Choroid plexus epithelial cell (primary cell): ENCODE measurements around the gene HS3ST2.

Source experiments
- DNase-seq: peaks from one replicate; pipeline ENCODE4 v3.0.0-alpha.2; 2010; ENCODE audit warnings: low read depth
- H3K4me3 ChIP-seq: 2 replicates; pipeline ENCODE4 v1.5.1; 2011; ENCODE audit warnings: low read depth, mild to moderate bottlenecking, control low read depth, low read length, moderate library complexity
- TF ChIP-seq, protein P1 (sequence below): conservative IDR thresholded peaks from 2 replicates; pipeline ENCODE4 v1.5.1; 2011; ENCODE audit warnings: low read depth, mild to moderate bottlenecking, control low read depth, inconsistent platforms, low read length, moderate library complexity

HS3ST2 gene

DNA sequence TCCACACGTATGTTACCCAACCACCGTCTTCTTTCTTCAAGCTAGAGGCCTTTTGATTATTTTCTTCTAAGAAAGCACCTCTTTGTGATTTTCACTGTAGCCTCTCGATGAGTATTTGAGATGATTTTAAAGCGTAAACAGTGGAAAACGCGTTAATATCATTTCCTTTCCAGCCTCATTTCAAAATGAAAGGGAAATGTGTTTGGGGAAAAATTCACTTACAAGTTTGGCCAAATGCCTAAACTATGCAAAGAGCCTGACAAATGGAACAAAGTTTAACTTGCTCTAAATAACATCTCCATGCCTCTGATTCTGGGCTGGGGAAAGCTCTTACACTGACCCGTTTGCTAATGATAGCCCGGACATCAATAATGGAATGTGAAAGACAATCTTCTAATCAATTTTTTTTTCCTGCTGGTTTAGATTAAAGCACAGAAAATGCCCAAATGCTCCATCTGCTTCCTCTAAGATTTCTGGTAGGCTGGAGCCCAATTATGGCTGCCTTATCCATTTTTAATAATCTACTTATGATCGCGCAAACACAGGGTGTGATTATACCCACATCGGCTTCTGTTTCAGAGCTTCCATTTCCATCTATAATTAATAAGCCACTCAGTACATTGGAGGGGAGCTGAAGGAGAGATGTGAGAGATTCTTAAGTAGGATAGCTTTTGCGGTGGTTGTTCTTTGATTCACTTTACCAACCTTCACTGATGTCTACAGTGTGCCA, 43.5 kb downstream of the HS3ST2 start:
- TF ChIP-seq, protein P1, sequence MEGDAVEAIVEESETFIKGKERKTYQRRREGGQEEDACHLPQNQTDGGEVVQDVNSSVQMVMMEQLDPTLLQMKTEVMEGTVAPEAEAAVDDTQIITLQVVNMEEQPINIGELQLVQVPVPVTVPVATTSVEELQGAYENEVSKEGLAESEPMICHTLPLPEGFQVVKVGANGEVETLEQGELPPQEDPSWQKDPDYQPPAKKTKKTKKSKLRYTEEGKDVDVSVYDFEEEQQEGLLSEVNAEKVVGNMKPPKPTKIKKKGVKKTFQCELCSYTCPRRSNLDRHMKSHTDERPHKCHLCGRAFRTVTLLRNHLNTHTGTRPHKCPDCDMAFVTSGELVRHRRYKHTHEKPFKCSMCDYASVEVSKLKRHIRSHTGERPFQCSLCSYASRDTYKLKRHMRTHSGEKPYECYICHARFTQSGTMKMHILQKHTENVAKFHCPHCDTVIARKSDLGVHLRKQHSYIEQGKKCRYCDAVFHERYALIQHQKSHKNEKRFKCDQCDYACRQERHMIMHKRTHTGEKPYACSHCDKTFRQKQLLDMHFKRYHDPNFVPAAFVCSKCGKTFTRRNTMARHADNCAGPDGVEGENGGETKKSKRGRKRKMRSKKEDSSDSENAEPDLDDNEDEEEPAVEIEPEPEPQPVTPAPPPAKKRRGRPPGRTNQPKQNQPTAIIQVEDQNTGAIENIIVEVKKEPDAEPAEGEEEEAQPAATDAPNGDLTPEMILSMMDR = no peak
- H3K4me3 ChIP-seq = no peak overlapping the region
- DNase-seq = no peak

DNA sequence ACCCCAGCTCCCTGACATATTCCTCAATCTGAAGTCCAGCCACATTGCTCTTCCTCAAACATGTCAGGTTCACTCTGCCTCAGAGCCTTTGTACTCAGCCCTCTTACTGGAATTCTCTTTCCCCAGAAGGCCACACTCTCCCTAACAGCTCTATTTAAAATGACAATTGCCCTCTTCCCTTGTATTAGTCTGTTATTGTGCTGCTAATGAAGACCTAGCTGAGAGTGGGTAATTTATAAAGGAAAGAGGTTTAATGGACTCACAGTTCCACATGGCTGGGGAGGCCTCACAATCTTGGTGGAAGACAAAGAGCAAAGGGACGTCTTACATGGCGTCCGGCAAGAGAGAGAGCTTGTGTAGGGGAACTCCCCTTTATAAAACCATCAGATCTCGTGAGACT, 46.0 kb downstream of the HS3ST2 start:
- TF ChIP-seq, protein P1 = no peak
- H3K4me3 ChIP-seq = no peak overlapping the region
- no peak for DNase-seq

DNA sequence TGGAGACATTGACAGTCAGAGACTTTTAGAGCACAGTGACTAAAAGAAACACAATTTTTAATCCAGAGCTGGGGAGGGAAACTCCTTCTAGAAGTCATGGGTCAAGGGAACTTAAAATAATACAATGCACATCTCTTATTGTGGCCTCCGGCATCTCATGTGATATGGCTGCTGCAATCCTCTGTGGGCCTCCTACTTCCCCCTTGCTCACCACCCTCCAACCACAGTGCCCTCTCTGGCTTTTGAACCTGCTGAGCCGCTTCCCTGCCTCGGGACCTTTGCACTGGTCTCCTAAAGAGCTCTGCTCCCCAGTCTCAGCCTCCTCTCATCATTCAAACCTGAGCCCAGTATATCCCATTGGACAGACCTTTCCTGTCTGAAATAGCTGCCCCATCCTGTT, 47.6 kb downstream of the HS3ST2 start:
- H3K4me3 ChIP-seq = no peak overlapping the region
- no peak for DNase-seq
- TF ChIP-seq, protein P1 = no peak

DNA sequence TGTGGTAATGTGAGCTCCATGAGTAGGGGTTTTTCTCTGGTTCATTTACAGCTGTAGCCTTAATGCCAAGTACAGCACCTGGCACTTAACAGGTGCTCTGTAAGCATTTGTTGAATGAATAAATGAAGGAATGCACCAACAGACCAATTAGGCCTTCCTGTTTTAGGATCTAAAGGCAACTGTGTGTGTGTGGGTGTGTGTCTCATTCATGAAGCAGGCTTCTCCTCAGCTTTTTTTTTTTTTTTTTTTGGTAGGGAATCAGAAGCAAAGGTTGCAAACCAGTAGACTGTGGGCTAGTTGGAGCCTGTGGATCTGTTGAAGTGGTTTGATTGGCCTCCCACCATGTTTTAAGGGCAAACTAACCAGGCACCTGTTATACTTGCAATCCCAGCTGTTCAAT, 48.1 kb downstream of the HS3ST2 start:
- no peak for DNase-seq
- TF ChIP-seq, protein P1 = no peak
- H3K4me3 ChIP-seq = no peak overlapping the region

DNA sequence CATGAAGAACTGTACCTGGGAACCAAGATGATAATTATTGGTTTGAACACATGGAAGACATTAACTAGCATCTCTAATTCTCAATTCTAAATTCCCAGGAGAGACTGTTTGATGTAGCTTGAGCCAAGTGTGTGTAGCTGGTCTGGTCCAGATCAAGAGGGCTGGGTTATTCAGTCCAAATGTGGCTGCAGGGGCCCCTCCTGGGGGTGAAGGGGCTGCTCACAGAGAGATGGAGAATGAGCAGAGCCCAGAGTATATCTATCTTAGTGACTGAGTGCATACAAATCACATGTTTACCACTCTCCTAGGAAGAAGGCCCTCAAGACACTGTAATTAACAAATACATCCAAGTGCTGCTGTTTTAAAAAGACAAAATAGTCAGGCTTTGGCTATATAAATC, 50.4 kb downstream of the HS3ST2 start:
- no peak overlapping the region for H3K4me3 ChIP-seq
- TF ChIP-seq, protein P1 = no peak
- DNase-seq = no peak

DNA sequence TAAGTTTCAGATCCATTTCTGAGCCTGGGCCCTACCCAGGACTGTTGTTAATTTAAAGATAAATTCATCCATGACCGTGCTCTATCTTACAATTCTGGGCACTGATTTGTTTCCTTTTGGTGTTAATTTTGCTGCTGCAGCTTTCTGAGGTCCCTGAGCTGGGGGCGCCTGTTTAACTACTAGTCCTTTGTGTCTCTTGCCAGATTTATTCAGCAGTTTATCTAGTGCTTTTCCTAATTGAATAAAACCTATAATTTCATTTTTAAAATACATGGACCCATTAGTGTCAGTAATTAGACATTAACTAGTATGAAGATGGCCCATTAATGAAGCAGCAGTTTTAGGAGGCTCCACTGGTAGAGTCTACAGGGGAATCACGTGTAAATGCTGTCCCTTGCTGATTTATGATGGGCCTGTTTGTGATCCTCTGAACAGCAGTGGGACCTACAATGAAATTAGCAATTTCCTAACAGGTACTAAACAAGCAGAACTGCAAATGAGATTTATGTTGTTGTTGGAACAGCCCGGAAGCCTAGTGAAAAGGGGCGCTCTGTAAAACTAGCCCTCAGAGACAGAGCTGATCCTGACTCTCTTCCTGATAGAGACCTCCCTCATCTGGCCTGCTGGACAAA, 54.7 kb downstream of the HS3ST2 start:
- DNase-seq = no peak
- H3K4me3 ChIP-seq = no peak overlapping the region

More for the DNA sequence above, 54.7 kb downstream of the HS3ST2 start:
- TF ChIP-seq, protein P1 = no peak
